H9 (cell line): Measurements from ENCODE around the gene PSMG2. TPM values are rescaled to one million over a fixed set of nuclear protein-coding genes. Genes with fewer than 3 reads are reported as not detected.

Experiments used
- DNase-seq: peaks from one replicate; pipeline ENCODE4 v3.0.0-alpha.2; 2017
- H2AFZ ChIP-seq: one replicate; pipeline ENCODE4 v1.6.1; 2013; ENCODE audit warnings: mild to moderate bottlenecking, low read length, control low read depth, moderate library complexity
- H2AK5ac ChIP-seq: 2 replicates; pipeline ENCODE4 v1.6.1; 2013; ENCODE audit warnings: low read length, control low read depth, mixed read lengths; ENCODE audit not compliant: insufficient read length
- H2BK120ac ChIP-seq: one replicate; pipeline ENCODE4 v1.6.1; 2013; ENCODE audit warnings: low read depth, mild to moderate bottlenecking, low read length, control low read depth, inconsistent platforms; ENCODE audit not compliant: poor library complexity, severe bottlenecking
- H2BK12ac ChIP-seq: 2 replicates; pipeline ENCODE4 v1.6.1; 2013; ENCODE audit warnings: low read length, control low read depth, mixed read lengths, low read depth; ENCODE audit not compliant: insufficient read length
- H2BK15ac ChIP-seq: 2 replicates; pipeline ENCODE4 v1.6.1; 2013; ENCODE audit warnings: low read depth, low read length, control low read depth
- H2BK20ac ChIP-seq: one replicate; pipeline ENCODE4 v1.6.1; 2013; ENCODE audit warnings: low read depth, mild to moderate bottlenecking, low read length, control low read depth, inconsistent platforms; ENCODE audit not compliant: poor library complexity, severe bottlenecking
- H2BK5ac ChIP-seq: 2 replicates; pipeline ENCODE4 v1.6.1; 2013; ENCODE audit warnings: low read length, control low read depth, mixed read lengths; ENCODE audit not compliant: insufficient read length
- H3K14ac ChIP-seq: 2 replicates; pipeline ENCODE4 v1.6.1; 2013; ENCODE audit warnings: low read length, control low read depth; ENCODE audit not compliant: insufficient read depth
- H3K18ac ChIP-seq: 2 replicates; pipeline ENCODE4 v1.6.1; 2013; ENCODE audit warnings: low read depth, mild to moderate bottlenecking, mixed read lengths, low read length, control low read depth; ENCODE audit not compliant: insufficient read length
- H3K23ac ChIP-seq: 2 replicates; pipeline ENCODE4 v1.6.1; 2013; ENCODE audit warnings: low read length, control low read depth, mixed read lengths, low read depth; ENCODE audit not compliant: insufficient read length
- H3K23me2 ChIP-seq: 2 replicates; pipeline ENCODE4 v1.6.1; 2013; ENCODE audit warnings: low read depth, mild to moderate bottlenecking, mixed read lengths, low read length, control low read depth; ENCODE audit not compliant: insufficient read length, poor library complexity, severe bottlenecking
- H3K27ac ChIP-seq: 2 replicates; pipeline ENCODE4 v1.5.1; 2013; ENCODE audit warnings: low read length, control low read depth, mixed read lengths, low read depth; ENCODE audit not compliant: insufficient read length
- H3K27me3 ChIP-seq: 2 replicates; pipeline ENCODE4 v1.6.1; 2013; ENCODE audit warnings: low read length, control low read depth, inconsistent platforms; ENCODE audit not compliant: insufficient read depth
- H3K4ac ChIP-seq: 2 replicates; pipeline ENCODE4 v1.6.1; 2013; ENCODE audit warnings: low read depth, mild to moderate bottlenecking, control low read depth, inconsistent platforms, low read length, moderate library complexity
- H3K4me1 ChIP-seq: 2 replicates; pipeline ENCODE4 v1.6.1; 2013; ENCODE audit warnings: low read length, control low read depth, inconsistent platforms; ENCODE audit not compliant: insufficient read depth
- H3K4me2 ChIP-seq: 2 replicates; pipeline ENCODE4 v1.6.1; 2013; ENCODE audit warnings: low read length, control low read depth, mixed read lengths; ENCODE audit not compliant: insufficient read length, insufficient read depth
- H3K56ac ChIP-seq: 2 replicates; pipeline ENCODE4 v1.6.1; 2013; ENCODE audit warnings: low read depth, mild to moderate bottlenecking, mixed read lengths, low read length, control low read depth; ENCODE audit not compliant: insufficient read length
- H3K79me1 ChIP-seq: 2 replicates; pipeline ENCODE4 v1.6.1; 2013; ENCODE audit warnings: low read depth, mild to moderate bottlenecking, moderate library complexity, low read length, control low read depth, inconsistent platforms; ENCODE audit not compliant: insufficient read depth, poor library complexity, severe bottlenecking
- H3K79me2 ChIP-seq: 2 replicates; pipeline ENCODE4 v1.6.1; 2013; ENCODE audit warnings: low read length, control low read depth, inconsistent platforms; ENCODE audit not compliant: insufficient read depth
- H3K9ac ChIP-seq: 2 replicates; pipeline ENCODE4 v1.6.1; 2013; ENCODE audit warnings: low read length, control low read depth, mixed read lengths; ENCODE audit not compliant: insufficient read length; ENCODE audit errors: extremely low read depth
- H3K9me3 ChIP-seq: one replicate; pipeline ENCODE4 v1.6.1; 2013; ENCODE audit warnings: low read depth, low read length, inconsistent platforms; ENCODE audit not compliant: control insufficient read depth
- H3T11ph ChIP-seq: one replicate; pipeline ENCODE4 v1.6.1; 2013; ENCODE audit warnings: mild to moderate bottlenecking, low read length, control low read depth, inconsistent platforms
- H4K20me1 ChIP-seq: one replicate; pipeline ENCODE4 v1.6.1; 2013; ENCODE audit not compliant: control insufficient read depth, insufficient read length, insufficient read depth
- H4K5ac ChIP-seq: 2 replicates; pipeline ENCODE4 v1.6.1; 2013; ENCODE audit warnings: low read depth, mild to moderate bottlenecking, mixed read lengths, low read length, control low read depth; ENCODE audit not compliant: insufficient read length
- H4K8ac ChIP-seq: replicated peaks from 2 replicates; pipeline ENCODE4 v1.6.1; 2013; ENCODE audit warnings: low read length, control low read depth, mixed read lengths, low read depth; ENCODE audit not compliant: insufficient read length
- H4K91ac ChIP-seq: 2 replicates; pipeline ENCODE4 v1.6.1; 2013; ENCODE audit warnings: low read depth, mild to moderate bottlenecking, moderate library complexity, mixed read lengths, low read length, control low read depth; ENCODE audit not compliant: insufficient read length
- H3K27ac Mint-ChIP-seq, 3 experiments: 2 replicates in 2 of 3; 3 replicates in 1 of 3; pipeline ENCODE4 v1.8.0; 2020 to 2021; ENCODE audit warnings: mixed read lengths in 3 of 3, mild to moderate bottlenecking in 1 of 3, moderate library complexity in 1 of 3
- H3K27me3 Mint-ChIP-seq: 2 replicates; pipeline ENCODE4 v1.8.0; 2021; ENCODE audit warnings: low read depth, mild to moderate bottlenecking, moderate library complexity, mixed read lengths
- H3K36me3 Mint-ChIP-seq, 3 experiments: 2 replicates in 2 of 3; 3 replicates in 1 of 3; pipeline ENCODE4 v1.8.0; 2020 to 2021; ENCODE audit warnings: low read depth in 3 of 3, mixed read lengths in 3 of 3; ENCODE audit not compliant: insufficient read depth in 1 of 3
- H3K4me1 Mint-ChIP-seq, 2 experiments: 2 replicates each; pipeline ENCODE4 v1.8.0; 2020; ENCODE audit warnings: mixed read lengths in 2 of 2
- H3K4me3 Mint-ChIP-seq, 2 experiments: 2 replicates in 1 of 2; 3 replicates in 1 of 2; pipeline ENCODE4 v1.8.0; 2020 to 2021; ENCODE audit warnings: mild to moderate bottlenecking in 2 of 2, mixed read lengths in 2 of 2, moderate library complexity in 1 of 2
- H3K9me3 Mint-ChIP-seq, 2 experiments: 2 replicates in 1 of 2; 3 replicates in 1 of 2; pipeline ENCODE4 v1.8.0; 2020; ENCODE audit warnings: mild to moderate bottlenecking in 2 of 2, mixed read lengths in 2 of 2, moderate library complexity in 1 of 2
- WGBS: extraction: QIAGEN DNeasy Blood & Tissue Kit; methylation state at CpG from one replicate; pipeline ENCODE4 v1.1.7; 2013; ENCODE audit warnings: missing lambda C conversion rate, low lambda C conversion rate, mixed read lengths; ENCODE audit not compliant: insufficient read length; ENCODE audit errors: extremely low coverage; 5-methylcytosine and 5-hydroxymethylcytosine counted together
- total RNA-seq: library from RNA; stranded (reverse); gene quantifications from 2 replicates; pipeline ENCODE4 v1.2.1, GENCODE V29; 2021
- TF ChIP-seq, protein P1 (sequence below): fragments of 200-600 bp; sonication (generic); conservative IDR thresholded peaks from 3 replicates; pipeline ENCODE4 v1.8.0; 2021; ENCODE audit warnings: antibody characterized with exemption, mild to moderate bottlenecking

The PSMG2 gene
- total RNA-seq, 1 experiment from 2014 or later, result 72.2 TPM

- no peak for DNase-seq
- Histone ChIP-seq H3K9ac (no peak overlapping the region), H4K8ac (no peak overlapping the region), H3K56ac (no peak overlapping the region), H3K23ac (no peak overlapping the region), H4K91ac (no peak overlapping the region), H2BK5ac (no peak overlapping the region), H3K79me1 (no peaks in the 10 kb centered on the region), H3K14ac (no peak overlapping the region), H2BK15ac (no peak overlapping the region), H3K27ac (no peak overlapping the region), H2BK120ac (no peak overlapping the region), H4K5ac (no peak overlapping the region), H3K18ac (no peak overlapping the region), H3K9me3 (no peaks in the 10 kb centered on the region), H3K79me2 (no peaks in the 10 kb centered on the region), H3T11ph (no peak overlapping the region), H3K23me2 (no peaks in the 10 kb centered on the region), H2AK5ac (no peak overlapping the region), H2AFZ (no peak overlapping the region), H3K4me1 (no peaks in the 10 kb centered on the region), H3K4me2 (no peak overlapping the region), H3K27me3 (no peaks in the 10 kb centered on the region), H2BK12ac (no peak overlapping the region), H2BK20ac (no peak overlapping the region), H3K4ac (no peak overlapping the region), H4K20me1 (no peaks in the 10 kb centered on the region)
- no peaks in the 10 kb centered on the region for H3K36me3 Mint-ChIP-seq
- H3K27ac Mint-ChIP-seq, result no peak overlapping the region
- no peaks in the 10 kb centered on the region for H3K27me3 Mint-ChIP-seq
- H3K4me3 Mint-ChIP-seq, result no peak overlapping the region
- H3K4me1 Mint-ChIP-seq, result no peaks in the 10 kb centered on the region
- no CpG with 5 or more reads among the region's 8 CpGs for WGBS
- H3K9me3 Mint-ChIP-seq, result no peaks in the 10 kb centered on the region
- TF ChIP-seq, protein P1, sequence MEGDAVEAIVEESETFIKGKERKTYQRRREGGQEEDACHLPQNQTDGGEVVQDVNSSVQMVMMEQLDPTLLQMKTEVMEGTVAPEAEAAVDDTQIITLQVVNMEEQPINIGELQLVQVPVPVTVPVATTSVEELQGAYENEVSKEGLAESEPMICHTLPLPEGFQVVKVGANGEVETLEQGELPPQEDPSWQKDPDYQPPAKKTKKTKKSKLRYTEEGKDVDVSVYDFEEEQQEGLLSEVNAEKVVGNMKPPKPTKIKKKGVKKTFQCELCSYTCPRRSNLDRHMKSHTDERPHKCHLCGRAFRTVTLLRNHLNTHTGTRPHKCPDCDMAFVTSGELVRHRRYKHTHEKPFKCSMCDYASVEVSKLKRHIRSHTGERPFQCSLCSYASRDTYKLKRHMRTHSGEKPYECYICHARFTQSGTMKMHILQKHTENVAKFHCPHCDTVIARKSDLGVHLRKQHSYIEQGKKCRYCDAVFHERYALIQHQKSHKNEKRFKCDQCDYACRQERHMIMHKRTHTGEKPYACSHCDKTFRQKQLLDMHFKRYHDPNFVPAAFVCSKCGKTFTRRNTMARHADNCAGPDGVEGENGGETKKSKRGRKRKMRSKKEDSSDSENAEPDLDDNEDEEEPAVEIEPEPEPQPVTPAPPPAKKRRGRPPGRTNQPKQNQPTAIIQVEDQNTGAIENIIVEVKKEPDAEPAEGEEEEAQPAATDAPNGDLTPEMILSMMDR, result no peak
Observed at GRCh38 chr18:12747530-12748315, 44.9 kb downstream of the PSMG2 start.
